ENCODE data around the gene TFAP2A. TPM values are rescaled to one million over a fixed set of nuclear protein-coding genes. Genes with fewer than 3 reads are reported as not detected.

Gene TFAP2A
- total and polyA plus RNA-seq, 10 of the 15 experiments (the other 5 are each of a cell fraction or from before 2014, with no cell fraction given): 0.05 to 0.46 (median 0.17) TPM; not detected in 4

DNA sequence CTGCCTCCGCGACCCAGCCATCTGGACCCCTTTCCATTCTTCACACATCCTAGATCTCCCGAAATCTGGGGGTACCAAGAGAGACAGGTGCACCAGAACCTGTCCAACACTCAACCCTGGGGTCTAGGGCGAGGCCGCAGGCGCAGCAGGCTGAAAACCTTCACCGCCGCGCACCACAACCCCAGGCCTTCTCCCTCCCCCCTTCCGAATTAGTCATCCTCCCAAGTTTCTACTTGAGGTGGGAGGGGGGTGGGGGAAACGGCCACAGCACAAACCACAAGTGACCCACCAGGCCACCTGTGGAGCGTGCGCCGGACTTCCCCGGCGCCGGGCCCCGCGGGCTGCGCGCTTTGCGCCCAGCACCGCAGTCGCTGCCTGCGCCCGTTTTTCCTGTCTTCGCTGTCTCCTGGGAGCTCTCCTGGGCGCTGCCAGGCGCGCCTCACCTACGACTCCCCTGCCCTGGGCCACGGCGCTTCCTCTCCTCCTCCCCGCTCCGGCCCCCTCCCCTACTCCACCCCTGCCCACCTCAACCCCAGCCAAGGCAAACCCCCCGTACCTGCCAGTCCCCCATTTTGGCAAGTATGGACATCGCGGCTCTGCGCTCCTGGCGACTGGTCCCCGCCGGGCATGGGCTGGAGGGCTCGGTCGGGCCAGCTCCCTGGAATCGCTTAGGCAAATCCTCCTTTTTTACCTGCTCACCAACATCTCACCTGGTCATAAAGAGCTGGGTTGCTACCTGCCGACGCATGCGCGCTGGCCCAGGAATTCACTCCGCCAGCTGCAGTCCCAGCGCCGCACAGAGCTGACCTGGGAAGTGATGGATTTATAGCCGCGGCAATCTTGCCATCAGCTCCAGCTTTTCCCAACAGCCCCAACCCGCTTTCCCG is 4.2 kb upstream of the TFAP2A start:
- POLR2A ChIA-PET: no interaction called here

More for the DNA sequence above, 4.2 kb upstream of the TFAP2A start:
- Histone ChIP-seq H2AFZ (ENCODE audit: control insufficient read depth, low read depth, low read length) (no peak overlapping the region), H3K9ac (ENCODE audit: control insufficient read depth, insufficient read depth, low read length) (no peak overlapping the region), H4K20me1 (ENCODE audit: control insufficient read depth, insufficient read depth) (no peaks in the 10 kb centered on the region), H3K79me2 (ENCODE audit: control insufficient read depth, insufficient read depth, low read length) (no peaks in the 10 kb centered on the region), H3K9me3 (replicated peaks; ENCODE audit: control insufficient read depth, insufficient read depth, low read length) (no peaks in the 10 kb centered on the region; the same call in 1 of the 3 replicates), H3K27ac (ENCODE audit: control insufficient read depth, insufficient read depth) (no peak overlapping the region), H3K4me2 (ENCODE audit: control insufficient read depth, insufficient read depth) (peak overlapping the region; percentile 57), H3K36me3 (ENCODE audit: control insufficient read depth in 2 of 2, insufficient read depth in 2 of 2, low read length in 1 of 2) (no peaks in the 10 kb centered on the region), H3K4me3 (no peak overlapping the region), H3K27me3 (replicated peaks in 1 of 2; ENCODE audit: control insufficient read depth in 2 of 2, insufficient read depth in 2 of 2, low read length in 1 of 2) (peaks cover 28 to 47% of the 10 kb centered on the region in 2 experiments), H3K4me1 (ENCODE audit: control insufficient read depth, insufficient read depth, low read length) (peaks cover 8% of the 10 kb centered on the region)
- RAD21 ChIA-PET (ENCODE audit: unreplicated experiment): no interaction called here
- SMC1A ChIA-PET (ENCODE audit: uncharacterized antibody, unreplicated experiment): interaction anchor here (0.6 kb wide), 1 partner anchor 55 kb away, joined by 3 read pairs; no protein-coding TSS in a partner anchor
- TF ChIP-seq TCF3 (IDR thresholded peaks at IDR 0.05; ENCODE audit: borderline replicate concordance, insufficient read depth, low read depth, low read length) (peak; percentile 38; the same call in 1 of the 2 replicates), HDAC6 (IDR thresholded peaks at IDR 0.05; ENCODE audit: unreplicated experiment) (peak; percentile 68), EZH2 (IDR thresholded peaks at IDR 0.05; ENCODE audit: borderline replicate concordance, control insufficient read depth, low read depth, low read length) (peak; percentile 95; the same call in 1 of the 2 replicates), SUZ12 (IDR thresholded peaks at IDR 0.05; ENCODE audit: unreplicated experiment) (peak; percentile 10), MEF2A (IDR thresholded peaks at IDR 0.05; ENCODE audit: insufficient read depth, low read depth, low read length) (no peak), BCL3 (IDR thresholded peaks at IDR 0.05; ENCODE audit: borderline replicate concordance, insufficient read depth, low read depth, low read length, poor library complexity, severe bottlenecking) (no peak), RUNX3 (IDR thresholded peaks at IDR 0.05; ENCODE audit: low read length) (peak; percentile 68), KAT2A (conservative IDR thresholded peaks at IDR 0.05; ENCODE audit: control insufficient read depth, low read depth, low read length) (no peak), TCF12 (IDR thresholded peaks at IDR 0.05; ENCODE audit: low read depth, low read length) (0 out of 2 replicates have a peak, but pooled peaks have one; percentile 32), BRCA1 (IDR thresholded peaks at IDR 0.05; ENCODE audit: low read depth, low read length) (no peak)
- TF ChIP-seq, protein P1, sequence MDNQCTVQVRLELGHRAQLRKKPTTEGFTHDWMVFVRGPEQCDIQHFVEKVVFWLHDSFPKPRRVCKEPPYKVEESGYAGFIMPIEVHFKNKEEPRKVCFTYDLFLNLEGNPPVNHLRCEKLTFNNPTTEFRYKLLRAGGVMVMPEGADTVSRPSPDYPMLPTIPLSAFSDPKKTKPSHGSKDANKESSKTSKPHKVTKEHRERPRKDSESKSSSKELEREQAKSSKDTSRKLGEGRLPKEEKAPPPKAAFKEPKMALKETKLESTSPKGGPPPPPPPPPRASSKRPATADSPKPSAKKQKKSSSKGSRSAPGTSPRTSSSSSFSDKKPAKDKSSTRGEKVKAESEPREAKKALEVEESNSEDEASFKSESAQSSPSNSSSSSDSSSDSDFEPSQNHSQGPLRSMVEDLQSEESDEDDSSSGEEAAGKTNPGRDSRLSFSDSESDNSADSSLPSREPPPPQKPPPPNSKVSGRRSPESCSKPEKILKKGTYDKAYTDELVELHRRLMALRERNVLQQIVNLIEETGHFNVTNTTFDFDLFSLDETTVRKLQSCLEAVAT (IDR thresholded peaks at IDR 0.05): no peak
- ATAC-seq: peak; percentile 41
- in situ Hi-C loops (cut with MboI): no loop called here
- no peak for DNase-seq (ENCODE audit: low read depth, low spot score)
- intact Hi-C loops (cut with micrococcal nuclease; ENCODE audit: unreplicated experiment): no loop called here
- WGBS (ENCODE audit: insufficient coverage, insufficient replicate concordance, low lambda C conversion rate, missing lambda C conversion rate): 17% methylated on average over 36 of the region's 56 CpGs
- FAIRE-seq: no peak
- BruUV-seq (replicated peaks): no TSS peak
- CTCF ChIA-PET: no interaction called here
